ENCODE measurements around the gene CCL11.

GRCh38 chr17:34260861-34261260 is 24.7 kb upstream of the CCL11 start:
- TF ChIP-seq CTCF (IDR thresholded peaks at IDR 0.05) (no peak), POLR2A (IDR thresholded peaks at IDR 0.05) (no peak)
